BLaER1 treated with 17β-estradiol and CSF1 and Interleukin-3, amounts not matched to agents 10 nM and 100 nM (cell line): Measurements from ENCODE around the gene POLN.
A peak's percentile ranks its signal among the peaks of the same experiment; 100 is the strongest.
"Not testable (repeated sequence)": the region's sequence is repeated elsewhere in the genome, so short reads cannot be mapped to it uniquely, and the experiment has no call there.

Experiments
- H3K27ac ChIP-seq, 11 experiments: shearing (Covaris generic); formaldehyde crosslinking; 2 replicates each; pipeline ENCODE4 v1.8.1; 2022
- H3K27me3 ChIP-seq, 11 experiments: shearing (Covaris generic); formaldehyde crosslinking; 2 replicates each; pipeline ENCODE4 v1.8.1; 2022
- H3K36me3 ChIP-seq, 11 experiments: shearing (Covaris generic); formaldehyde crosslinking; 2 replicates each; pipeline ENCODE4 v1.8.1; 2022
- H3K4me1 ChIP-seq, 10 experiments: shearing (Covaris generic); formaldehyde crosslinking; 2 replicates each; pipeline ENCODE4 v1.8.1; 2022
- H3K4me2 ChIP-seq, 11 experiments: shearing (Covaris generic); formaldehyde crosslinking; 2 replicates each; pipeline ENCODE4 v1.8.1; 2022
- H3K4me3 ChIP-seq, 10 experiments: shearing (Covaris generic); formaldehyde crosslinking; 2 replicates each; pipeline ENCODE4 v1.8.1; 2022
- H3K9ac ChIP-seq, 11 experiments: shearing (Covaris generic); formaldehyde crosslinking; 2 replicates each; pipeline ENCODE4 v1.8.1; 2022
- H3K9me3 ChIP-seq, 11 experiments: shearing (Covaris generic); formaldehyde crosslinking; replicated peaks in 1 of 11; 2 replicates each; pipeline ENCODE4 v1.8.1; 2022
- H4K20me1 ChIP-seq, 11 experiments: shearing (Covaris generic); formaldehyde crosslinking; 2 replicates each; pipeline ENCODE4 v1.8.1; 2022
- Cebpa-rat ChIP-seq, 11 experiments: shearing (Covaris generic); IDR thresholded peaks; 2 replicates each; pipeline ENCODE4 v1.8.1; 2022

The POLN gene

DNA sequence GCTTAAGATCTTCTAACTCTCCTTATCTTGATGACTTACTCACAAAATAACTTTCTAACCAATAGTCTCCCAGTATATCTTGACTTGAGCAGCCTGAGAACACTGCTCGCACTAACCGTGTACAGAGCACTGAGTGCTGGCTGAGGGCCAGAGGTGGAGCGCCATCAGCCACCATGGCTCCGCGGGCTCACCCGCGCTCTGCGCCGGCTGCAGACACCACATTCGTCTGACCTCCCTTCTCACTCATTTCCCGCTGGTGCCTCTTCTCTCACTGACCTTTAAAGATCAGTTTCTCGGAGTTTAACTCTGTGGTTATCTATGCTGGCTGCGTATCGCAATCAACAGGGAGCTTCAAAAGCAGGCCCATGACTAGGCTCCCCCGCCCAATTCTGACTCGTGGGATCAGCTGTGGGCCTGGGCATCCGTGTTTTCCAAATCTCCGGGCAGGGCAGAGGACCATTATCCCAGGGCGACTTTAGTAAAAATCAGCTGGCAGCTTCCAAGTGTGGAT is 78.6 kb downstream of the POLN start:
- no peak overlapping the region for H3K9ac ChIP-seq
- H3K27me3 ChIP-seq: no peaks in the 10 kb centered on the region
- no peak for TF ChIP-seq Cebpa-rat (IDR thresholded peaks at IDR 0.05)
- H3K36me3 ChIP-seq: peaks cover 0 to 4% (median 0%) of the 10 kb centered on the region in 11 experiments; a peak in 2 of 22 replicates
- H3K4me1 ChIP-seq: peaks cover 0 to 10% (median 5%) of the 10 kb centered on the region in 10 experiments; a peak in 12 of 20 replicates
- H3K4me2 ChIP-seq: no peak overlapping the region
- H4K20me1 ChIP-seq: no peaks in the 10 kb centered on the region
- no peaks in the 10 kb centered on the region for H3K9me3 ChIP-seq
- no peak overlapping the region for H3K4me3 ChIP-seq
- H3K27ac ChIP-seq: no peak overlapping the region

DNA sequence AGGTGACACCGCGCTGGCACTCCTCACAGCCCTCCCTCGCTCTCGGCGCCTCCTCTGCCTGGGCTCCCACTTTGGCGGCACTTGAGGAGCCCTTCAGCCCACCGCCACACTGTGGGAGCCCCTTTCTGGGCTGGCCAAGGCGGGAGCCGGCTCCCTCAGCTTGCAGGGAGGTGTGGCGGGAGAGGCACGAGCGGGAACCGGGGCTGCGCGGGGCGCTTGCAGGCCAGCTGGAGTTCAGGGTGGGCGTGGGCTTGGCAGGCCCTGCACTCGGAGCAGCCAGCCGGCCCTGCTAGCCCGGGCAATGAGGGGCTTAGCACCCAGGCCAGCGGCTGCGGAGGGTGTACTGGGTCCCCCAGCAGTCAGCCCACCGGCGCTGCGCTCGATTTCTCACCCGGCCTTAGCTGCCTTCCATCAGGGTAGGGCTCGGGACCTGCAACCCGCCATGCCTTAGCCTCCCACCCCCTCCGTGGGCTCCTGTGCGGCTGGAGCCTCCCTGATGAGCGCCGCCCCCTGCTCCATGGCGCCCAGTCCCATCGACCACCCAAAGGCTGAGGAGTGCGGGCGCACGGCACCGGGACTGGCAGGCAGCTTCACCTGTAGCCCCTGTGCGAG is 80.7 kb downstream of the POLN start:
- H3K9ac ChIP-seq, H3K4me3 ChIP-seq, H3K4me2 ChIP-seq, H3K36me3 ChIP-seq, H4K20me1 ChIP-seq, H3K9me3 ChIP-seq, H3K27ac ChIP-seq, H3K27me3 ChIP-seq: not testable (repeated sequence)
- H3K4me1 ChIP-seq: peaks cover 15 to 22% (median 19%) of the 10 kb centered on the region in 10 experiments

DNA sequence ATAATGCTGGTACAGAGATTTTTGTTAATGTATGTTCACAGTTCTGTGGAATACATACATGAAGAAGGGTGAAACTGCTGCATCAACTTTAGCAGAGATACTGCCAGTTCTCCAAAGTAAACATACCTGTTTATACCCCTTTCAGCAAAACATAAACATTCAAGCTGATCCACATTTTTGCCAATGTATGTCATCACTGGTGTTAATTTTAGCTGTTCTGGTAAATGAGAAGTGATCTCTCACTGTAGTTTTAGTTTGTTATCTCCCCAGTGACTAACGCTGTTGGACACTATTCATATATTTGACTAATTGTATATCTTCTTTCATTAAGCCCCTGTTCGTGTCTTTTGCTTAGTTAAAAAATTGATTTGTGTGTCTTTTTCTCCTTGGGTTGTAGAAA is 82.0 kb downstream of the POLN start:
- Histone ChIP-seq H3K36me3 (peaks cover 0 to 4% (median 0%) of the 10 kb centered on the region in 11 experiments; a peak in 1 of 22 replicates), H3K27me3 (no peaks in the 10 kb centered on the region), H4K20me1 (no peaks in the 10 kb centered on the region), H3K4me1 (peaks cover 15 to 22% (median 19%) of the 10 kb centered on the region in 10 experiments), H3K27ac (no peak overlapping the region), H3K4me2 (no peak overlapping the region), H3K4me3 (no peak overlapping the region), H3K9ac (no peak overlapping the region), H3K9me3 (peaks cover 0 to 5% (median 1%) of the 10 kb centered on the region in 11 experiments; a peak in 6 of 22 replicates)
- TF ChIP-seq Cebpa-rat (IDR thresholded peaks at IDR 0.05): no peak

DNA sequence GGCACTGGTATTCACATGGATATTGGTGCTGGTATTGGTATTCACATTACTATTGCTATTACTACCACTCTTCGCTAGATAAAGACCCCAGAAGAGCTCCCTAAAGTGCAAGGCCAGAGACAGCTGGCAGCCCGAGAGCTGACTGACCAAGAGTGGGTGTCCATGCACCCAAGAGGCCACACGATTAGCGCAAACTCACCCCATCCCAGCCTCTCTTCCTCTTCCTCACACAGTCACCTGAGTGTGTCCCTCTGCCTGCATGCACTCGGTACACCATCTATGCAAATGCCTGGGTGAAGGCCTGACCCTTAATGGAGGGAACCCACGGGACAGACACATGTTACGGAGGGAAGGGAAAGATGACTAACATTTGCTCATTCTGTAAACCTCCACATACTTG is 86.7 kb downstream of the POLN start:
- no peaks in the 10 kb centered on the region for H3K36me3 ChIP-seq
- no peaks in the 10 kb centered on the region for H4K20me1 ChIP-seq
- H3K4me1 ChIP-seq: peaks cover 15 to 22% (median 19%) of the 10 kb centered on the region in 10 experiments
- H3K9ac ChIP-seq: no peak overlapping the region
- peaks cover 13 to 19% (median 14%) of the 10 kb centered on the region in 11 experiments; a peak in 15 of 22 replicates for H3K9me3 ChIP-seq
- no peak overlapping the region for H3K4me3 ChIP-seq
- H3K4me2 ChIP-seq: no peak overlapping the region
- no peak for TF ChIP-seq Cebpa-rat (IDR thresholded peaks at IDR 0.05)
- no peak overlapping the region for H3K27ac ChIP-seq
- no peaks in the 10 kb centered on the region for H3K27me3 ChIP-seq

DNA sequence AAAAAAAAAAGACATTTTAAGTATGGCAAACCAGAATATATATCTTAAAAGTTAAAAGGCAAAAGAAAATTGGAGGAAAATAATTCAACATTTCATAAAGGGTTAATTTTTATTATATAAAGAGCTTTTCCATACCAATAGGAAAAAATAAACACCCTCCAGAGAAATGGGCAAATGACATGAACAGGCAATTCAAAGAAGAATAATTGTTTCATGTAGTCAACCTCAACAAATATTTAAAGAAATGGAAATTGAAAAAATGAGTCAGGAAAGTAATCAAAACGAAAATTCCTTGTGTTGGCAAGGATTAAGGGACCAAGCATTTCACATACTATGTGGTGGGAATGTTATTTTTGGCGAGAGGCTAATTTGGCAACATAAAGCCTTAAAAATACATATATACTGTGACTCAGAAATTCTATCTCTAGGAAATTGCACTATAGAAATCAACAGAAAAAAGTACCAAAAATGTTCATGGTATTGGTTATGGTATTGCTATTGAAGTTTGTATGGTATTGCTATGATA is 87.6 kb downstream of the POLN start:
- no peak overlapping the region for H3K9ac ChIP-seq
- H4K20me1 ChIP-seq: no peaks in the 10 kb centered on the region
- no peak overlapping the region for H3K27ac ChIP-seq
- TF ChIP-seq Cebpa-rat (IDR thresholded peaks at IDR 0.05): no peak
- H3K4me1 ChIP-seq: peaks cover 15 to 22% (median 19%) of the 10 kb centered on the region in 10 experiments
- H3K9me3 ChIP-seq: peaks cover 13 to 19% (median 14%) of the 10 kb centered on the region in 11 experiments; a peak in 15 of 22 replicates
- no peak overlapping the region for H3K4me3 ChIP-seq
- H3K4me2 ChIP-seq: no peak overlapping the region
- no peaks in the 10 kb centered on the region for H3K27me3 ChIP-seq
- H3K36me3 ChIP-seq: no peaks in the 10 kb centered on the region

DNA sequence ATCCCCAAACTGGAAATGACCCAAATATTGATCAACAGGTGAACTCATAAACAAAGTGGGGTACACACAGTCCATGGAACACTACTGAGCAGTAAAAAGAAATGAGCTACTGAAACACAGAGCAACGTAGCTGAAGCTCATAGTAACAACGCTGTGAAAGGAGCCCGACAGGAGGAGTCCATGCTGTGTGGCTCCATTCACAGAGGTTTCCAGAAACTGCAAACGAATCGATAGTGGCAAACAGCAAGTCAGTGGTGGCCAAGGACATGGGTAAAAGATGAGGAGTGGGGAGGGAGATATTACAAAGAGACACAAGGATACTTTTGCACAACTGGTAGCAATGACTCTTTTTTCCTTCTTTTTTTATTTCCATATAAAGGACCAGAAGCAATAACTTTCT is 90.4 kb downstream of the POLN start:
- Histone ChIP-seq H3K27me3 (no peaks in the 10 kb centered on the region), H3K4me3 (no peak overlapping the region), H3K27ac (no peak overlapping the region), H4K20me1 (no peaks in the 10 kb centered on the region), H3K4me2 (no peak overlapping the region), H3K36me3 (no peaks in the 10 kb centered on the region), H3K9me3 (peaks cover 13 to 19% (median 14%) of the 10 kb centered on the region in 11 experiments; a peak in 15 of 22 replicates), H3K9ac (no peak overlapping the region), H3K4me1 (peaks cover 0 to 2% (median under 1%) of the 10 kb centered on the region in 10 experiments; a peak in 7 of 20 replicates)
- no peak for TF ChIP-seq Cebpa-rat (IDR thresholded peaks at IDR 0.05)

DNA sequence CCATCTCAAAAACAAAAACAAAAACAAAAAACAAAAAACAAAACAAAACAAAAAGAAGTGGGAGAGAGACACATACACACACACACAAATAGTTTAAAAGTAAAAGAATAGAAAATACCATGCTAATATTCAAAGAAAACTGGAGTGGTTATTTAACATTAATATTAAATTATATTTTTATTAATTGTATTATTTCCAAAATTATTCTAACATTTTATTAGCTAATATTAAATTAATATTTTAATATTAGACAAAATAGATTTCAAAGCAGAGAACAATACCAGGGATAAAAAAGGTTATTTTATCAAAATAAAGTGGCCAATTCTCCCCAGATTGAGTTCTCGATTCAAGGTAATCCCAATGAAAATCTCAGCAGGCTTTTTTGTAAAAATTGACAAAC is 91.8 kb downstream of the POLN start:
- no peaks in the 10 kb centered on the region for H3K4me1 ChIP-seq
- no peak overlapping the region for H3K4me2 ChIP-seq
- H3K36me3 ChIP-seq: no peaks in the 10 kb centered on the region
- peaks cover 10 to 17% (median 14%) of the 10 kb centered on the region in 11 experiments; a peak in 15 of 22 replicates for H3K9me3 ChIP-seq
- no peak overlapping the region for H3K9ac ChIP-seq
- H3K27me3 ChIP-seq: no peaks in the 10 kb centered on the region
- no peak for TF ChIP-seq Cebpa-rat (IDR thresholded peaks at IDR 0.05)
- H3K27ac ChIP-seq: no peak overlapping the region
- no peak overlapping the region for H3K4me3 ChIP-seq
- no peaks in the 10 kb centered on the region for H4K20me1 ChIP-seq

DNA sequence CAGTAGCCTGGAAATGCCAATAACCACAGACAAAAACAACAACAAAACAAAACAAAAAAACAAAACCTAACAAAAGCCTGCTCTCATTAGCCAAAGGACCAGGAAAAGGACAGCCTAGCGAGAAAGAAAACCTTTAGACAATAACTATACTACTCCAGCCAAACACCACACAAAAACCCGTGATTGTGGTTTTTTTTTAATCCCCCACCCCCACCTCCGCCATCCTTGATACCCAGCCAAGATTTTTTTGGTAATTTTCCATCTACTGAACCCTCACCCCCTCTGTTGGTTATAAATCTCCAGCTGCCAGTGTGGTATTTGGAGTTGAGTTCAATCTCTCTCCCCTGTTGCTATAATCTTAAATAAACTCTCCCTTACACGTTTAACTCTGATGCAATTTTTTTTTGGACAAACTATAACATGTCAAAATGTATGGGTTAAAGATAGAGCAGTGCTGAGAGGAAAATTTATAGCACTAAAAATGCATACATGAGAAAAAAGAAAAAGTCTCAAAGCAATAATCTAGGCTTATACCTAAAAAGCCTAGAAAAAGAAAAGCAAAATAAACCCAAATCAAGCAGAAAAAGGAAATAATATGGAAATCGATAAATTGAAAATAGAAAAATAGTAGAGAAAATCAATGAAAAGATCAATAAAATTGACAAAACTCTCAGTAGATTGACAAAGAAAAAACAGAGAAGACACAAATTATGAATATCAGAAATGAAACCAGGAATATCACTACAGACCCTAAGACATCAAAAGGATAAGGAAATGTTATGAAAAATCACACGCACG is 99.1 kb downstream of the POLN start:
- Histone ChIP-seq H4K20me1 (no peaks in the 10 kb centered on the region), H3K4me2 (peak overlapping the region; percentile 48 to 72 (median 58); a peak in 21 of 22 replicates), H3K9me3 (peaks cover 0 to 10% (median 0%) of the 10 kb centered on the region in 11 experiments; a peak in 2 of 22 replicates), H3K4me3 (no peak overlapping the region), H3K36me3 (no peaks in the 10 kb centered on the region), H3K4me1 (peaks cover 25 to 40% (median 34%) of the 10 kb centered on the region in 10 experiments), H3K9ac (no peak overlapping the region), H3K27me3 (no peaks in the 10 kb centered on the region), H3K27ac (no peak overlapping the region; a peak in 2 of 22 replicates)
- no peak for TF ChIP-seq Cebpa-rat (IDR thresholded peaks at IDR 0.05)
